Spleen (tissue), 11 donors: ENCODE data around the gene ARHGAP10. TPM values are rescaled to one million over a fixed set of nuclear protein-coding genes. Genes with fewer than 3 reads are reported as not detected.

Experiments used
- DNase-seq: peaks from one replicate; pipeline ENCODE4 v3.0.0-alpha.2; 2020
- H3K27ac ChIP-seq, 8 donors: fragments of 200-600 bp; sonication (generic) in 7 of 8; 1 replicate in 4 of 8; 2 replicates in 4 of 8; pipeline versions ENCODE4 v1.5.0 to v1.8.0; 2016 to 2021; ENCODE audit warnings: inconsistent platforms in 4 of 8, mild to moderate bottlenecking in 4 of 8, moderate library complexity in 1 of 8
- H3K27me3 ChIP-seq, 7 donors: fragments of 200-600 bp; sonication (generic) in 6 of 7; replicated peaks in 1 of 7; 1 replicate in 4 of 7; 2 replicates in 3 of 7; pipeline versions ENCODE4 v1.5.0 to v1.8.0; 2016 to 2021; ENCODE audit warnings: inconsistent platforms in 3 of 7, mild to moderate bottlenecking in 1 of 7
- H3K36me3 ChIP-seq, 6 donors: fragments of 200-600 bp; sonication (generic) in 5 of 6; 1 replicate in 4 of 6; 2 replicates in 2 of 6; pipeline versions ENCODE4 v1.5.0 to v1.8.0; 2016 to 2021; ENCODE audit warnings: inconsistent platforms in 2 of 6
- H3K4me1 ChIP-seq, 6 donors: fragments of 200-600 bp; sonication (generic) in 5 of 6; 1 replicate in 3 of 6; 2 replicates in 3 of 6; pipeline versions ENCODE4 v1.5.0 to v1.8.0; 2016 to 2021; ENCODE audit warnings: inconsistent platforms in 3 of 6
- H3K4me3 ChIP-seq, 8 donors: fragments of 200-600 bp; sonication (generic) in 7 of 8; 1 replicate in 4 of 8; 2 replicates in 4 of 8; pipeline versions ENCODE4 v1.5.0 to v1.8.0; 2016 to 2021; ENCODE audit warnings: inconsistent platforms in 4 of 8, mild to moderate bottlenecking in 4 of 8, moderate library complexity in 2 of 8
- H3K9me3 ChIP-seq, 8 donors: fragments of 200-600 bp; sonication (generic) in 7 of 8; 1 replicate in 4 of 8; 2 replicates in 4 of 8; pipeline versions ENCODE4 v1.5.0 to v1.8.0; 2016 to 2021; ENCODE audit warnings: inconsistent platforms in 4 of 8
- CTCF ChIP-seq, 11 experiments: fragments of 200-600 bp in 7 of 11; fragments of 450-650 bp in 4 of 11; sonication (generic) in 4 of 11; IDR thresholded peaks in 8 of 11; conservative IDR thresholded peaks in 3 of 11; 1 replicate in 7 of 11; 2 replicates in 4 of 11; pipeline versions ENCODE4 v1.4.0 to v1.8.0; 2016 to 2021; ENCODE audit warnings: antibody characterized with exemption in 11 of 11, inconsistent platforms in 4 of 11, mild to moderate bottlenecking in 1 of 11
- POLR2A ChIP-seq, 3 donors: fragments of 450-650 bp; IDR thresholded peaks; one replicate each; pipeline ENCODE4 v1.5.1; 2017; ENCODE audit warnings: antibody characterized with exemption in 3 of 3, mild to moderate bottlenecking in 1 of 3
- POLR2AphosphoS5 ChIP-seq, 3 donors: sonication (generic); formaldehyde crosslinking; IDR thresholded peaks; one replicate each; pipeline ENCODE4 v1.5.1; 2017; ENCODE audit warnings: antibody characterized with exemption in 3 of 3
- WGBS, 5 donors: extraction: QIAGEN DNeasy Blood & Tissue Kit in 3 of 5; methylation state at CpG; one replicate each; pipeline versions ENCODE4 v1.1.5 to v1.1.7; 2013 to 2018; 5-methylcytosine and 5-hydroxymethylcytosine counted together
- intact Hi-C: fragments of 100-400 bp; cut with DNase I; formaldehyde crosslinking; loops from one replicate; pipeline ENCODE4 v1.15.0; 2023; ENCODE audit warnings: low total_unique reads
- polyA plus RNA-seq, 3 donors: library from polyadenylated mRNA; stranded (reverse); fragments of 200-250 nt; gene quantifications; one replicate each; pipeline ENCODE4 v1.2.1, GENCODE V29; 2013
- total RNA-seq, 7 donors: library from RNA; depleted of rRNA in 3 of 7; stranded (reverse); fragments of >200 nt in 3 of 7; fragmentation: NEBNext Ultra II Directional in 4 of 7; extraction: Animal tissue kit (Norgen Biotek cat#: 25700) in 4 of 7; gene quantifications; one replicate each; pipeline versions ENCODE4 v1.1.0 to v1.2.1, GENCODE V29; 2016 to 2021
- donor health status: healthy with polysubstance abuse.
- donor health status: DM: no; HTN: no; CAD: no; lungs with moderate emphysema.
- donor health status: DM: no; HTN: no; CAD: no.
- donor health status: Bipolar disorder and iron deficiency.
- donor health status: healthy.
- donor health status: DM: no; HTN: no; CAD: no.
- donor health status: DM: yes; HTN: yes; CAD: no.

Gene ARHGAP10
- total and polyA plus RNA-seq, 10 donors: 4.0 to 35.5 (median 13.3) TPM

DNA sequence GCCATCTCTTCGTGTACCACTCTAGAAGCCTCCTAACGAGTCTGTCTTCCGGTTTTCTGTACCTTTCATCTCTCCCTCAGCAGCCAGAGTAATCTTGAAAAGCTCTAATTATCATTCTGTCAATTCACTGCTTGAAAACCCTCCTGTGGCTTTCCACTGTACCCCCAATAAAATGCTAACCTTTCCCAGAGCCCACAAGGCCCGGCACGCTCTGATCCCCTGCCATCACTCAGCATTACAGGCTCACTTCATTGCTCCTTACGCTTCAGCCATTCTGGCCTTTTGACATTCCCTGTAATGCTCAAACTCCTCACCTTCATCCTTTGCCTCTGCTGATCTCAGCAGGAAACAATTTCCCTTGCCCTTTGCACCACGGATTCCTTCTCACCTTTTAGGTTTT is 112.9 kb downstream of the ARHGAP10 start:
- Histone ChIP-seq H3K4me1 (peaks cover 0 to 27% (median 0%) of the 10 kb centered on the region in 6 donors), H3K27ac (no peak overlapping the region), H3K27me3 (no peaks in the 10 kb centered on the region), H3K4me3 (no peak overlapping the region), H3K9me3 (peaks cover 0 to under 1% (median 0%) of the 10 kb centered on the region in 8 donors), H3K36me3 (no peaks in the 10 kb centered on the region)
- no peak for TF ChIP-seq POLR2AphosphoS5 (IDR thresholded peaks at IDR 0.05)
- no peak for TF ChIP-seq CTCF (IDR thresholded peaks at IDR 0.05 in 8 of 11, conservative IDR thresholded peaks at IDR 0.05 in 3 of 11)
- TF ChIP-seq POLR2A (IDR thresholded peaks at IDR 0.05): no peak
- intact Hi-C loops: no loop called here
- WGBS, 5 donors: 92 to 94% (median 92%) methylated on average over 7 of the region's 7 CpGs
- DNase-seq: no peak

DNA sequence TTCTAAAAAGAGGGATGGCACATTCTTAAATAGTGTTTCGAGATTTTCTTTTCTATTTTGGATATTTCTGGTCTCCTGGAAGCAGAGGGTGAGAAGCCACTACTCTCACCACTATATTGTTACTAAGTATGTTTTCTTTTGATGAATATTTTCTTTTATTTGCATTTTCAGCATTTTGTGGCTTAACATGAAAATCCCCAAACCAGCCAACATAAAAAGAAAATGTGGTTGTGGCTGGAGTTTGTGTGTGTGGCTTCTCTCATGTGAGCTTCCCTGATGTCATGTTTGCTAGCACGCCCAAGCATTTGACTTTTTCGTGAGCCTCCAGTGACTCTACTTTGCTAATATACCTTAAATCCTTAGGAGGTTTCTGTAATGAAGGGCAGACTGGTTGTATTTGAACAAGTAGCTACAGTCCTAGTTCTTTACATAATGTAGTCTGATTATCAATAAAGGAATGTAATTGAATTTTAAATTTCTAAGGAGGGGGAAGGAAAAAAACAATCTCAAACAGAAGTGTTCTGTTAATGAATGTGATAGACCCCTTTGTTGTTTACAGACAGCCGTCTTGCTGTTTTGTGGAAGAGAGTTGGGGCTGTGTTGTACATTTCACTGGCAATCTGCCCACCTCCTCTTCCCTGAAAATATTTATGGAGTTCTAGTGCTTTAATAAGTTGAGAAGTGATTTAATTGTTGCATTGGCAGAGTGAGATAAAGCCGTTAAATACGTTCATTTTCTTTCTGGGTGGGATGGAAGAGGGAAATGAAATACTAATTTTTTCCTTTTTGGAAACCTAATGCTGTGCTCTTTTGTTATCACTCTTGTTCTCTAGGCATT is 114.6 kb downstream of the ARHGAP10 start:
- 66 to 79% (median 72%) methylated on average over 6 of the region's 6 CpGs for WGBS, 5 donors
- no peak overlapping the region for H3K27ac ChIP-seq
- no peak for DNase-seq

DNA sequence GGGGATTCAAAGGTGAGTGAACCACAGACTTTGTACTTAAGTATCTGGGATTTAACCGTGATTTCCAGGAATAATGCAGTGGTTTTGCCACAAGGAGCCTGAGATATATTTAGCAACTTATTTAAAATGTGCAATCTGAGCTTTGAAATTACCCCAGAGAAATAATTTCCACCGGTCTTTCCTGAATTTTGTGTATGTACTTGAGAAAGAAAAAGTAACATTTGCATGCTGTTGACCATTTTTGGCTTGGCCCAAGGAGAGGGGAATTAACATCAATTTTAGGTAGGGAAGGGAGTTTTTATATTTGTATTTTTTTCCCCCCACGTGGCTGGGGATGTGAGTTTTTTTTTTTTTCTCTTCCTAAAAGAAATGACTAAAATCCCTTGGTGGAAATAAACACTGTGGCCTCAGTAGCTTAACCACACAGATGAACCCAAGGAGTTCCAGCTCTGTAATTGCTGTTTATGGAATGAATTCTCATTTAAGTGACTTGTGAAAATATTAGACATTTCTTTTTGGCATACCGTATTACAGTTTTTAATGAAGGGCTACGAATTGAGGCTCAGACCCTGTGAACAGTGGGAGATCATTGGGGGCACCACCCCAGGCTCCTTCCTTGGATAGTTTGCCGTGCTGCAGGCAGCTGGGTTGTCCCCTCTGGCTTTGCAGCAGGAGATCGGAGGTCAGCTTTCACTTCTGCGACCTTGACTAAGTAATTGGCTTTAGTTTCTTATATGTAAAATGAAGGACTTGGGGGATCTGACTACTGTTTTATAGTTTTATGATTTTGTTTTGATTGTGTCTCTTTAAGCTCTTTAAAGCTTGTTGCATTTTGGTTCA is 116.1 kb downstream of the ARHGAP10 start:
- Histone ChIP-seq H3K9me3 (peaks cover 0 to 5% (median 0%) of the 10 kb centered on the region in 8 donors), H3K27ac (no peak overlapping the region), H3K36me3 (peaks cover 0 to 10% (median 0%) of the 10 kb centered on the region in 6 donors), H3K4me1 (peaks cover 0 to 6% (median 0%) of the 10 kb centered on the region in 6 donors), H3K27me3 (no peaks in the 10 kb centered on the region), H3K4me3 (no peak overlapping the region)
- intact Hi-C loops: no loop called here
- 78 to 88% (median 81%) methylated on average over 8 of the region's 8 CpGs for WGBS, 5 donors
- TF ChIP-seq CTCF (IDR thresholded peaks at IDR 0.05 in 8 of 11, conservative IDR thresholded peaks at IDR 0.05 in 3 of 11): no peak
- DNase-seq: no peak

More for the DNA sequence above, 114.6 kb downstream of the ARHGAP10 start:
- no peak for TF ChIP-seq CTCF (IDR thresholded peaks at IDR 0.05 in 8 of 11, conservative IDR thresholded peaks at IDR 0.05 in 3 of 11)
- TF ChIP-seq POLR2AphosphoS5 (IDR thresholded peaks at IDR 0.05): no peak
- TF ChIP-seq POLR2A (IDR thresholded peaks at IDR 0.05): no peak
- no peaks in the 10 kb centered on the region for H3K27me3 ChIP-seq
- H3K4me1 ChIP-seq: peaks cover 0 to 11% (median 0%) of the 10 kb centered on the region in 6 donors
- intact Hi-C loops: no loop called here
- peaks cover 0 to 10% (median 0%) of the 10 kb centered on the region in 6 donors for H3K36me3 ChIP-seq
- no peak overlapping the region for H3K4me3 ChIP-seq
- peaks cover 0 to 5% (median 0%) of the 10 kb centered on the region in 8 donors for H3K9me3 ChIP-seq

GRCh38 chr4:147848634-147849033 is 116.7 kb downstream of the ARHGAP10 start:
- Histone ChIP-seq H3K9me3 (peaks cover 0 to 5% (median 0%) of the 10 kb centered on the region in 8 donors), H3K36me3 (peaks cover 0 to 10% (median 0%) of the 10 kb centered on the region in 6 donors), H3K27me3 (no peaks in the 10 kb centered on the region), H3K4me3 (no peak overlapping the region), H3K4me1 (peaks cover 0 to 6% (median 0%) of the 10 kb centered on the region in 6 donors), H3K27ac (no peak overlapping the region)
- intact Hi-C loops: no loop called here
- no peak for DNase-seq
- TF ChIP-seq CTCF (IDR thresholded peaks at IDR 0.05 in 8 of 11, conservative IDR thresholded peaks at IDR 0.05 in 3 of 11) (no peak), POLR2AphosphoS5 (IDR thresholded peaks at IDR 0.05) (no peak), POLR2A (IDR thresholded peaks at IDR 0.05) (no peak)
- WGBS, 5 donors: 92 to 97% (median 96%) methylated on average over 2 of the region's 2 CpGs
